MV-4-11 (cell line): Measurements from ENCODE around the gene ACKR2.
A peak's percentile ranks its signal among the peaks of the same experiment; 100 is the strongest.
"Not testable (repeated sequence)": the region's sequence is repeated elsewhere in the genome, so short reads cannot be mapped to it uniquely, and the experiment has no call there.

Experiments
- DNase-seq: peaks from one replicate; lab custom pipeline; 2025; lab: John Stamatoyannopoulos, UW

ACKR2 gene

GRCh38 chr3:42855547-42856380 is 46.5 kb downstream of the ACKR2 start:
- DNase-seq = no peak

- DNase-seq = no peak
Observed at GRCh38 chr3:42856544-42856943, 47.3 kb downstream of the ACKR2 start.

GRCh38 chr3:42864321-42864950 is 55.2 kb downstream of the ACKR2 start:
- no peak for DNase-seq

- DNase-seq = no peak
Observed at GRCh38 chr3:42865256-42865655, 56.0 kb downstream of the ACKR2 start.

- DNase-seq = no peak
Observed at GRCh38 chr3:42867138-42867537, 57.9 kb downstream of the ACKR2 start.

- no peak for DNase-seq
Observed at GRCh38 chr3:42868841-42869240, 59.6 kb downstream of the ACKR2 start.

GRCh38 chr3:42871592-42872196 is 62.4 kb downstream of the ACKR2 start:
- no peak for DNase-seq

- DNase-seq = no peak
Observed at GRCh38 chr3:42872718-42873117, 63.5 kb downstream of the ACKR2 start.

- DNase-seq = no peak
Observed at GRCh38 chr3:42873221-42873982, 64.2 kb downstream of the ACKR2 start.

- no peak for DNase-seq
Observed at GRCh38 chr3:42874749-42875148, 65.5 kb downstream of the ACKR2 start.

- no peak for DNase-seq
Observed at GRCh38 chr3:42875325-42876151, 66.3 kb downstream of the ACKR2 start, which contains the start of gene CYP8B1. CYP8B1 (minus strand) TSS chr3:42875879; CDS start chr3:42875816, 63 bp downstream.

GRCh38 chr3:42876401-42876800 is 67.2 kb downstream of the ACKR2 start:
- no peak for DNase-seq

GRCh38 chr3:42876940-42877720 is 67.9 kb downstream of the ACKR2 start:
- no peak for DNase-seq

- DNase-seq = no peak
Observed at GRCh38 chr3:42877881-42878280, 68.6 kb downstream of the ACKR2 start.

- no peak for DNase-seq
Observed at GRCh38 chr3:42880183-42880582, 70.9 kb downstream of the ACKR2 start.

- peak; percentile 67 for DNase-seq
Observed at GRCh38 chr3:42880601-42881451, 71.6 kb downstream of the ACKR2 start.

GRCh38 chr3:42883251-42883930 is 74.1 kb downstream of the ACKR2 start:
- not testable (repeated sequence) for DNase-seq

GRCh38 chr3:42884324-42884723 is 75.1 kb downstream of the ACKR2 start:
- no peak for DNase-seq

- DNase-seq = no peak
Observed at GRCh38 chr3:42886294-42886822, 77.1 kb downstream of the ACKR2 start.
